T-helper 22 cell (primary cell): ENCODE data around the gene STAG3.
"Not testable (repeated sequence)": the region's sequence is repeated elsewhere in the genome, so short reads cannot be mapped to it uniquely, and the experiment has no call there.

Experiments
- DNase-seq: peaks from one replicate; pipeline ENCODE4 v3.0.0-alpha.2; 2020; ENCODE audit warnings: low read depth

The STAG3 gene

GRCh38 chr7:100247152-100247757 lies 69.5 kb downstream of the STAG3 start:
- no peak for DNase-seq

- no peak for DNase-seq
Observed at GRCh38 chr7:100248483-100248882, 70.8 kb downstream of the STAG3 start.

DNA sequence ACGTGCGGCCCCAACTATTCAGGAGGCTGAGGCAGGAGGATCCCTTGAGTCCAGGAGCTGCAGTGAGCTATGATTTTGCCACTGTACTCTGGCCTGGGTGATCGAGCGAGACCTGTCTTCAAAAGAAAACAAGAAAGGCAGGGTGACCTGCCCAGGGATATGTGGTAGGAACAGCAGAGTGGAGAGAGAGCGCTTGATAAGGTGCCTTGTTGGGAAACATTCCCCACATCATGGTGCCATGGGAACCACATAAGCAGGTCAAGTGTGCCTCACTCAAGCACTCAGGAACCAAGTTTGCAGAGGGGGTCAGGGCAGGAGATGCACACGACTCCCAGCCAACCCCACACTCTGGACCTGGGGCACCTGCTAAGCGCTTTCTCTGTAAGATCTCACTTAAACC lies 79.3 kb downstream of the STAG3 start:
- no peak for DNase-seq

DNA sequence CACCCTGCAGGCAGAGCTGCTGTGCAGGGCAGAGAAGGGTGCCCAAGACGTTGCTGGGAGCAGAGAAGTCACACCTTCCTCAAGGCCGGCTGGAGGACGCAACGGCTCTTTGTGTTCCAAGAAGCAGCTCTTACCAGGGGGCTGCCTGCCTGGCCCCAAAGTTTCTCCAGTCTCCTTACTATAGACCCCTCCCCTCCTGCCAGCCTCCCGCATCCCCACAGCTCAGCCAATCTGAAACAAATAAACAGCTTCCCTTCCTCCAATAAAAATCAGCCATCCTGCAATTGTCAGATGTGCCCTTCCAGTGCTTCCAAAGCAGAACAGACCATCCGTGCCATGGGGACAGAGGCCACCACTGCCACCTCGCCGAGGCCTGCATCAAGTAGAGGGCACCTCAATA lies 82.3 kb downstream of the STAG3 start:
- DNase-seq = not testable (repeated sequence)

GRCh38 chr7:100262896-100263295 lies 85.2 kb downstream of the STAG3 start:
- not testable (repeated sequence) for DNase-seq
